ENCODE data around the gene KRT81.
"Not testable (repeated sequence)": the region's sequence is repeated elsewhere in the genome, so short reads cannot be mapped to it uniquely, and the experiment has no call there.

KRT81 gene

DNA sequence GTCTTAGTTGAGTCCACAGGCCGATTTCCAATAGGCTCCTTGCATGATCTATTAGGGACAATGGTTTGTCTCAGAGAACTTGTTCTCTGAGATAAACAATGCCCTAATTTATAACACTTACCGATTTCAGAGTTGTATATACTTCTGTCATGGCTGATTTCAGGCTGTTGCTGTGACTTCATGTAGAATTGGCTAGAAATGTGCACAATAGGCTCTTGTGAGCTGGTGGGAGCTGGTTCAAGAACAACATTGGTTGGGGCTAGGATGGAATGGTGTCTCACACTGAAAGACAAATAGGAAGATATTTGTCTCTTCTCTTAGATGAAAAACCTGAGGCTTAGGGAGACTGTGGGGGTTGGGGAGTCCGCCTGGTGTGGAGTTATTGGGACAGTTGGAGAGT lies 23.6 kb downstream of the KRT81 start:
- no peak for DNase-seq

DNA sequence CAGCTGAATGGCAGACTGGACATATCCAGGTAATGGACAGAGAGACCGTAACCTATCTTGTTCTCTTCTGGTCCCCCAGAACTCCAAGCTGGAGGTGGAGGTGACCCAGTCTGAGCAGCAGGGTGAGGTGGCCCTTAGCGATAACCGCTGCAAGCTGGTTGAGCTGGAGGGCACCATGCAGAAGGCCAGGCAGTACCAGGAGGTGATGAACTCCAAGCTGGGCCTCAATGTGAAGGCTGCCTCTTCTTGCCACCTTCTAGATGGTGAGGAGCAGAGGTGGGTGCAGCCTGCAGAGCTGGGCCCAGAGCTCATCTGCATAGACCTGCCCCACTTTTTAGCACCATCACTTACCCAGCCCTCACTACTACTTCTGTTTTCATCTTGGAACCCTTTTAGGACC lies 24.1 kb downstream of the KRT81 start:
- DNase-seq, result no peak

DNA sequence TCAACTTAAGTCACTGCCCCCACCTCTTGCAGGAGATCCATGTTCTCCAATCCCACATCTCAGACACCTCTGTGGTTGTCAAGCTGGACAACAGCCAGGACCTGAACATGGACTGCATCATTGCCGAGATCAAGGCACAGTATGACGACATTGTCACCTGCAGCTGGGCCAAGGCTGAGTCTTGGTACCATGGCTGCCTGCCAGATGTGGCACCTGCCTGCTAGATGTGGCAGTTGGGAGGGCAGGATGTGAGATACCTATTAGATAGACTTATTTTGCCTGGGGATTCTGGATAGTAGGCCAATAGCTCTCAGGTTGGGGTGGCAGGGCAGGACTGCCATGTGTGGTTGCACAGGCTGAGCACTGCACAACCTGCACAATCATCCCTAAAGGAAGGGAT lies 24.8 kb downstream of the KRT81 start:
- no peak for DNase-seq

DNA sequence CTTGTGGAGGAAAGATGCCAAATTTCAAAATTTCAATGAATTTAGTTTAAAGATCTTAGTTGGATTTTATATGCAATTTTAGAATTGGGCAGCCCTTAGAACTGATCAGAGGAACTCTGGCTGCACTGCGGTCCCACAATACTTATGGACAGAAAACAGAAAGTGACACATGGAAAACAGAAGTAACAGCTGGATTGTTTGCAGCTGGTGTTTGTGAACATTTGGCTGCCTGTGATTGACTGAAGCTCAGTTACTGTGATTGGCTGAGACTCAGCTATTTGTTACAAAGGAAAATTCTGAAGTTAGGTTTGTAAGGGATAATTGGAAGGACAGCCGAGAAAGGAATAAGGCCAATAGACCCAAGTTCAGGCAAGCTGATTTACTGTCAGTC lies 26.9 kb downstream of the KRT81 start:
- DNase-seq, result no peak

DNA sequence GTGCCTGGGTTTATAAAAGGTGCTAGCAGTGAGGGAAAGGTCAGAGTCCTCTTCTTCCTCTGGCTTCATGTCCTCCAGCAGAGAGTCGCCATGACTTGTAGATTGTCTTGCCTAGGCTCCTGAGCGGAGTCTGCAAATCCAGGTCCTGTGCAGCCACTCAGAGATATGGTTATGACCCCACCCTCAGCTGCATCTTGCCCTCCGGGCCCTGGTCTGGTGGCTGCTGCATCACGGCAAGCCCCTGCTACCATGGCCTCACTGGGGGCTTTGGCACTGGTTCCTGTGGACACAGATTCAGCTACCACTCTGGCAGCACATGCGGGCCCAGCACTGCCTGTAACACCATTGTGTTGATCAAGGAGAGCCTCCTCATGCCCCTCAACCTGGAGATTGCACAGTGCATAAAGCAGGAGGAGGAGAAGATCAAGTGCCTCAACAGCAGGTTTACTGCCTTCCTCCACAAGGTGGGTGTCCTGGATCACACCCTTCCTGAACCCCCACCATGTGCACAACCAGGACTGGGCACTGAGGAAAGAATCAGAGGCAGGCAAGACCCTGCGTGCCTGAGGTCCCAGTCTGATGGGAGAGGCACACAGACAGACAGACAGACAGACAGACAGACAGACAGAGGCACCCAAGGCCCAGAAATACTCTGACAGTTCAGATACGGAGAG lies 27.4 kb downstream of the KRT81 start:
- DNase-seq, result no peak

DNA sequence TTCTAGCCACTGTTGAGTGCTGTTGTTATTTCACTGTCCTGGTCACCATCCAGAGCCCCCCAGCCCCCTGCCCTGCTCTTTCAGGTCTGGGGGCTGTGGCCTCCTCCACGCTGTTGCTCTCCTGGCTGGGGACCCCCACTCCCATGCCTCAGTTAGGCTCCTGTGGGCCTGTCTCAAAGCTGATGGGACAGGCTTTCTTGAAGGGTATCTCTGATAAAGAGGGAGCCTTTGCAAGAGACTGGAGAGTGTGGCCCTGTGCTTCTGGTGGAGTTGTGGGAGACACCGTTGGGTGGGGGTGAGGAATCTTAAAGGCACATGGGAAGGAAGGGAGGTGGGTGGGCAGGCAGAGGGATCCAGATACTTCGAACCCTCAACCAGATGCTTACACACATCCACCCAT lies 29.0 kb downstream of the KRT81 start:
- DNase-seq, result no peak

DNA sequence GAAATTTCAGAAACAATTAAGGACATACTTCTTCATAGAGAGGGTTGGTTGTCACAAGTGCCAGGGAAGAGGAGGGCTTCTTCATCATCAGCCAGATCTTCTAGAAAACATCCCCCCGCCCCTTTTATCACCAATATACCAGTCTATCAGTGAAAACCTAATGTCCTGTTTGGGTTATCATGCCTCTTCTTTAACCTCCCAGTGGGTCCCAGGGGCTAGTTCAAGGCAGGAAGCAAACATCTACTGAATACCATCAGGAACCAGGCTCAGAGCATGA lies 30.2 kb downstream of the KRT81 start:
- DNase-seq, result no peak

DNA sequence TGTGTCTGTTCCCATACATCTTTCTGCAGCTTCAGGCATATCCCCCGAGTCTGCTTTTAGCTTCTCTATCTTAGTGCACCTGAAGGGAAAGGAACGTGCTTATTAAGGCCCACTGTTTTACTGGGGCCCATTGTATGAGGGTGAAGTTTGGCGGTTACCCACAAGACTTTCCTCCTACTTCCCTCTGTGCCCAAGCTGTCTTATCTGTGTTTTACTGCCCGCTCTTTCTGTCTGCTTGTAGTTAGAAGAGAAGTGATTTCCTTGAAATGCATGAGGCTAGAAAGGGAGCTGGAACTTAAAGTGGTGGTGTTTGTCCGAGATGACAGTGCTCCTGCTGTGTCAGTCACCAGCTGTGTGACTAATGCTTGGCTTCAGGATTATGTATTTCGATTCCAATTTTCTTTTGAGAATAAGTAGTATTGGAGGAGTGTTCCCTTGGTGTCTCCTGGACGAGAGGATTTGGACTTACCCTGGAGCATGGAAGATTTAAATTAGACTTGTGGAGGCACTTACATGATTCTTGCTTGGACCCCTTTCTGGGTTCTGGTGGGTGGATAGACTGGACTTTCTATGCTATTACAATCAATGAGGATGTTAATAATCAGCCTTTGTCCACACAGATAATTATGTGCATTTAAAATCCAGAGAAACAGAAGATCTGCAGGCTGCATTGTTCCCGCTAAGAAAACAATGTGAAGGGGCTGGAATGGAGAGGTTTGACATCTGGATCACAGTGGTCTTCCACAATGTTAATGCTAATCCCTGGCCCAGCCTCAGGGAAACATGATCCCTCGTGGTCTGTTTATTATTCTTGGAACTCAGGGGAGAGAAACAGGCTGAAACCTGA lies 30.8 kb downstream of the KRT81 start:
- no peak for DNase-seq

DNA sequence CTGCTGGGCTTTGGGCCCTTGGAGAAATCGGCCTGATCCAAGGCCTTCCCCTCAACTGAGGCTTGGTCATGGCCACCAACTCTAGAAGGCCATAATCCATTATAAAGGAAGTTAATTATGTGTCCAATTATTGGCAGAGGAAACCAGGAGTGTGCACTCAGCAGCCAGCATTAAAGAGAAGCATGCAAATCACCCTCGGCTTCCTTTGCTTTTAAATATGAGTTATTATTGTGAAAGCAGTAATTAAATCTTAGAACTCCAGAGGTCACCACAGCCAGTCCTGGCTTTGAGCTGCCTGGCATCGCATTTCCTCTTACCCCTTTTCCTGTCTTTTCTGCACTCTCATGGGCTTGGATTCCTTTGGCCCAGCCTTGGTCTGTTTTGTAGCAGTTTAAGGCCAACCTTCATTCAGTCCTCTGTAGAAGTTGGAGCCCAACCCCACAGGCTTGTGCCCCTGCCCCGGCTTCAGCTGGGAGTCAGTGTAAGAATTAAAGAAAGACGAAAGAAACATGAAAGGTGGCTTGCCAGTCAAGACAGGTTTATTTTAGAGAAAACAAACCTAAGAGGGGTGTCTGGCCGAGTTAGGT lies 31.6 kb downstream of the KRT81 start:
- no peak for DNase-seq

DNA sequence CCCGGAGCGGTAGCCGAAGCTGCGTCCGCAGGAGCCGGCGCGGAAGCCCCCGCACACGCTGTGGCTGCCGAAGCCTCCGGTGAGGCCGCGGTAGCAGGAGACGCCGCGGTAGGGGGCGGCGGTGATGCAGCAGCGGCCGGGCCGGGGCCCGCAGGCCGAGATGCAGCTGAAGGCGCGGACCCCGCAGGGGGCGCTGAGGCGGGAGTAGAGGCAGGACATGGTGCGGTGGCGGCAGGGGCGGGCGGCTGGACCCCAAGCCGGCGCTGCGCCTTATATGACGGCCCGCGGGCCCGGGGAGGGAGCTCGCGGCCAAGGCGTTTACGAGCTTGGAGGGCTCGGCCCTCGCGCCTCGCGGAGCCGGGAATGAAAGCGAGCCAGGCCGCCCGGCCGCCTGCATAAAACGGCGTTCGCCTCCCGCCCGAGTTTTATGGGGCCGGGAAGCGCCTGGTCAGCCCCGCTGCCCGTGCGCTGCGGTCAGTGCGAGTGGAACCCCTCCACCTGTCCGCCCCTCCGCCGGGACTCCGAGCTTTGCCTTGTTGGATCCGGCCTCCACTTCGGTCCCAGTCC lies 32.9 kb downstream of the KRT81 start:
- no peak for DNase-seq

DNA sequence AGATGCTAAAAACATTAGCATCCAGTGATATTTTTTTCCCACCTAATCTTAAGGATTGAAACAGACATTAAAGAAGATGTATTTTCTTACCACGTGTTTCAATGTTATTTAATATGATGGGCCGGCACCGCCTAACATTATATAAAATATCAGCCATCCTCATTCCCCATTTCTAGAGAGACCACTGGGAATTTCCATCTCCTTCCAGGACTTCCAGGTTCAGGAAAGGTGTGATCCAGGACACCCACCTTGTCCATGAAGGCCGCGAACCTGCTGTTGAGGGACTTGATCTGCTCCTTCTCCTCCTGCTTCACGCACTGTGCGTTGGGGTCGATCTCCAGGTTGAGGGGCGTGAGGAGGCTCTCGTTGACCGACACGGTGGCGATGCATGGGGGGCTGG lies 33.4 kb downstream of the KRT81 start:
- not testable (repeated sequence) for DNase-seq

DNA sequence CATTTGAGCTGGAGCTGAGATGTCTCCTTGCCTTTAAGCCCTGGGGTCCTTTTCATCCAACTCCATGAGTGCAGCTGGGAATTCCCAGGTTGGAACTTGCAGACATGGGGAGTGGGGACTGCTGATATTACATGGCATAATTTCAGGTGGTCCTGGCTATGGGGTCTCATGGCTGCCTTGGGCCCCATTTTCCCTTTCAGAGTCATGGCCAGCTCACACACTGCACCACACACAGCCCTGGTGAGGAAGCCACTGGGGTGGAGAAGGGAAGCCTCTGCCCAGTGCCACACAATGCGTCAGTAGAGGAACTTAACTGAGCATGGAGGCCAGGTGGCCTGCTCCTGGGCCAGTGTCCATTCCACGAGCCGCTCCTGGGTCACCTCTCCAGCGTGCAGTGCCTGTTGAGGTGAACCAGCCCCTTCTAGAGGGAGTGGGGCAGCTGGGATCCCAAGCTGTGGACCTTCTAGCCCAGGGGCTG lies 34.2 kb downstream of the KRT81 start:
- DNase-seq, result no peak

DNA sequence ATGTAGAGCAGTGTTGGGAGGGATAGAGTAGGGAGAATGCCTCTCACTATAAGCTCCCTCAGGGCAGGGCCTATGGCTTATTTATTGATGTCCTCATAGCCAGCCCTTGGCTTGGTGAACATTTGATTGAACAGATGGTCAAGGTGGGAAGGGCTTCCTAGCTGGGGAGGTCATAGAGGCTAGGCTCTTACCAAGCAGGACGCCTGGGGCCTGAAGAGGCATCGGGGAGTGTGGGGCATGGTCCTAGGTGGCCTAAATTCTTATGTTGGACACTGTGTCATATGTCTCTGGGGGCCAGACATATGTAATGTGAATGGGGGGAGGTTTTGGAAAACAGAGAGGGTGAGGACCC lies 34.8 kb downstream of the KRT81 start:
- no peak for DNase-seq

DNA sequence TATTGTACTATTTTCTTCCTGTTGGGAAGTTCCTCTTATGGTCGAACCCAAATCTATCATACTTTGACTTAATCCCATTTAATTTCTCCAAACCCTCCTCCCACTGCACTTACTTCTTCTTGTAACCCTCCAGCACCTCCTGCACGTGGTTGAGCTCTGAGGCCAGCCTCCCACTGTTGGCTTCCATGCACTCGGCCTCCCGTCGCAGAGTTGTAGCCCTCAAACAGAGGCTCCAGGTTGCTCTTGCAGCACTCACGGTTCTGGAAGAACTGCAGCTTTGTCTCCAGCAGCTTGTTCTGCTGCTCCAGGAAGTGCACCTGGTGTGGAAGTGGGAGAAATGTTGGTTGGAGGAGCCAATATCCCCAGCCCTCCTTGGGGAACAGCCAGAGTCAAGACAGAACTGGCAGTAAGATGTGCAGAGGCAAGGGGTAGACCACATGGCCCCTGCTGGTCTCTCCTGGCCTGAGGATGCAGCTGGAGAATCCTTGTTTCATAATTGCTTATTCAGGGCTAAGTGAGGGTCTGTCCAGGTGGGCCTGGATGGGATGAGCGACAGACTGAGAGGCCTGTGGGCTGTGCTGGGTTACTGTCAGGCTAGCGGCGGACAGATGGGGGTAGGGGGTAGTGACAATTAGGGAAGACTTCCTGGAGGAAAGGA lies 35.3 kb downstream of the KRT81 start:
- DNase-seq, result no peak

DNA sequence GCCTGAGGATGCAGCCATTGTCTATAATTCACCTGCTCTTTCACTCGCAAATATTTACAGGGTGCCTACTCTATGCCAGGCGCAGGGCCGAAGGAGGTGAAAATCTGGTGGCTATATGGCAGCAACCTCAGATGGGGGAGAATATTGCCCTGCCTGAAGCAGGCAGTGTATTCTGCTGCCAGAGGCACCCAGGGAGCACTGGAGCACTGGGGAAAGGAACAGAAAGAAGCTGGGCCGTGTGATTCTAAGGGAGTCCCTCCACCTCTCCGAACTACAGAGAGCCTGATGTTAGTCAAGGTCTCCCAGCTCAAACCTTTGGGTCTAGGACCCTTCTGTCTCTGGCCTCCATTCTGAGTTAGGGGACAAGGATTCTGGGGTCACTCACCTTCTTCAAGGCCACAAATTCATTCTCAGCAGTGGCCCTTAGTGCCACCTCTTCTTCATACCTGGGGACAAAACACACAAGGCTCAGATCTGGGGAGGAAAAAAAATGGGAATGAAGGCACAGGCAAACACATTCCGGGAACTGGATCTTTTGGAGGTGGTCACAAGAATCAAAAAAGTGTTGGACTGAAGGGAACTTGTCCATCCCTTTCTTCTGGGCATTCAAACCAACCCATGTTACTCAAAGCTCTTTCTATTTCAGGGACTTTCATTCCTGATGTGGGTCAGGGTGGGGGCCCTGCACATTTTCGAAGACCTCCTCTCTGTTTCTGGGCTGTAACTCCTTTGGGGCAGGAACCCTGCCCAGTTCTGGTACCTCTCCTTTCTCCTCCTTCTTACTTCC lies 36.2 kb downstream of the KRT81 start:
- no peak for DNase-seq

DNA sequence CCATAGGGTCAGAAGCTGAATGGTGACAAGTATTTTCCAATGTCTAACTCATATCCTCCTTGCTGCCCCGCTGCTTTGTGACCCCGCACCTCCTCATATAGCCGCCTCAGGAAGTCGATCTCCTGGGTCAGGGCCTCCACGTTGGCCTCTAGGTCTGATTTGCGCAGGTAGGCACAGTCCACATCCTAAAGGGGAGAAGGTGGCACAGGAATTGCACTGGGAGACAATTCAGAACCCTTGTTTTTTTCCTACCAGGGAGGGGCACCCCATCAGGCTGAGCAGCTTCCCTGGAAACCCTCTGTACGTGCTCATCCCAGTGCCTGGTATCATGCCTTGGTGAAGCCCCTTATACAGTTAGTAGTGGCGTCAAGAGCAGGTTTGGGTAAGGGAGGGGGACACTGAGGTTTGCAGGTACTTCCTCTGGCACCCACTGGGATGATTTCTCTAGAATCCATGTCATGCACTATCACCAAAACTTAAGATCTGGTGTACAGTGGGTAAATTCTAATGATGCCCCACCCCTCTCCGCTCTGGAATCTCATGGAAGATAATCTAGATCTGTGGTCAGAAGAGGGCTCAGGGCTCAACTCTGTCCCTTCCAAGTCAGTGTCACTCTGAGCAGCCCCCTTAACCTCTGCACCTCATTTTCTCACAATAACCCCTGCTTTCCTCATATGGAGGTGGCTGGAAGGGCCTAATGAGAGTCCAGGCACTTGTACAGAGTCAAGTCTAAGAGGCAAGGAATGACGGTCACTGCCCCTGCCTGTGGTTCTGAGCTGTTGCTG lies 37.0 kb downstream of the KRT81 start:
- DNase-seq, result no peak

DNA sequence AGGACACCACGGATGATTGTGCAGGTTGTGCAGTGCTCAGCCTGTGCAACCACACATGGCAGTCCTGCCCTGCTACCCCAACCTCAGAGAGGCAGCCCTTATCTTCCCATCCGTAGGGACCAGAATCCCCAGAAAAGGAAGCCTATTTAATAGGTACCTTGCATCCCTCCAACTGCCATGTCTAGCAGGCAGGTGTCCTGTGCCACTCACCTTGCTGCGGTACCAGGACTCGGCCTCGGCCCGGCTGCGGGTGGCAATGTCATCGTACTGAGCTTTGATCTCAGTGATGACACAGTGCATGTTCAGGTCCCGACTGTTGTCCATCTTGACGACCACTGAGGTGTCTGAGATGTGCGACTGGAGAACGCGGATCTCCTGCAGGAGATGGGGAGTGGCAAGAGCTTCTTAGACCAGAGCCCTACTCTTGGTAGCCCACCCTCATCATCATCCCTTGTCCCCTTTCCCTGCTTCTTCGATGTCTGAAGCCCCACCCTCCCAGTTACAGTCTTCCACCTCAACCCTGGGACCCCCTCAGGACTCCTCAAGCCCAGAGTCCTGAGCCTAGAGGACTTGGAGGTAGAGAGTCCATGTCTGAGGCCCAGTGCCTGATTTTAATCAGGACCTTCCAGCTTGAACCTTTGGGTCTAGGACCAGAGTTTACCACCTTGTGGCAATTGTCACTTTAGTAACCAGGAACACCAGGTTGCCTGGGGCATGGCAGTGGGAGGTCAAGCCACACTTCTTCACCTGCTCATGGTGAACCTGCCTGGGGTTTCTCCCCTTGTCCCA lies 37.7 kb downstream of the KRT81 start:
- no peak for DNase-seq

DNA sequence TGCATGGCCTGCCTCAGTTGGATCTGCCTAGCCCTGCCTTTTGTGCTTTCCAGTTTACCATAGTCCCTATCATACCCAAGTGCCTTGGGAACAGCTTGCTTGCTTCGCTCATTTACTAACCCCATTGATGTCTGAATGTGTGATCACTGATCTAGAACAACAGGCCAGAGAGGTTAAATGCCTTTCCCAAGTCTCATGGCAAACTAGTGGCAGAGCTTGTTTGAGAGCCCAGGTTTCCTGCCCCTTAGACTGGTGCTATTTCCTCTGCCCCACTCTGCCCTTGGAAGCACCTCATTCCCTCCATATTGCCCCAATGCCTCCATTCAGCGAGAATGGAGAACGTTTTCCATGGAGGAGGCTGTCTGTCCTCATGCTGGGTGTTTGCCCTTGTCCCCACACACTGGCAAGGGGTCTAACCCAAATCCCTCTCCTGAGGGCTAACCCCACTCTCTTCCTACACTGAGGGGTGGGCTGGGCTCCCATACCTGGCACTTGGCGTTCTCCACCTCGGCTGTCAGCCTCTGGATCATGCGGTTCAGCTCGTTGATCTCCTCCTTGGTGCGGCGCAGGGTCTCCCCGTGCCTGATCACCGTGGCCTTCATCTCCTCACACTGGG lies 38.5 kb downstream of the KRT81 start:
- no peak for DNase-seq

DNA sequence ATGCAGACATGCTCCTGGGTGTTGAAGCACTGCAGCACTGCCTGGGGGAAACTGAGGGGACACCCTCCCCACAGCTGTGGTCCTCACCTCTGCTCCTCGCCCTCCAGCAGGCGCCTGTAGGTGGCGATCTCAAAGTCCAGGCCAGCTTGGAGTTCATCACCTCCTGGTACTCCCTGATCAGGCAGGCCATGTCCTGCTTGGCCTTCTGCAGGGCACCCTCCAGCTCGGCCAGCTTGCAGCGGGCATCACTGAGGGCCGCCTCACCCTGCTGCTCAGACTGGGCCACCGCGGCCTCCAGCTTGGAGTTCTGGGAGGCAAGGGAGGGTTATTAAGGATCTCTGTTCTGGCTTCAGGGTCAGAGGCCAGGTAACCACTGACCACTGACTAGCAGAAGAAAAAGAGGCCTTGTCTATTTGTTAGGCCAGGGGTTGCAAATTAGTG lies 39.1 kb downstream of the KRT81 start:
- DNase-seq, result not testable (repeated sequence)

DNA sequence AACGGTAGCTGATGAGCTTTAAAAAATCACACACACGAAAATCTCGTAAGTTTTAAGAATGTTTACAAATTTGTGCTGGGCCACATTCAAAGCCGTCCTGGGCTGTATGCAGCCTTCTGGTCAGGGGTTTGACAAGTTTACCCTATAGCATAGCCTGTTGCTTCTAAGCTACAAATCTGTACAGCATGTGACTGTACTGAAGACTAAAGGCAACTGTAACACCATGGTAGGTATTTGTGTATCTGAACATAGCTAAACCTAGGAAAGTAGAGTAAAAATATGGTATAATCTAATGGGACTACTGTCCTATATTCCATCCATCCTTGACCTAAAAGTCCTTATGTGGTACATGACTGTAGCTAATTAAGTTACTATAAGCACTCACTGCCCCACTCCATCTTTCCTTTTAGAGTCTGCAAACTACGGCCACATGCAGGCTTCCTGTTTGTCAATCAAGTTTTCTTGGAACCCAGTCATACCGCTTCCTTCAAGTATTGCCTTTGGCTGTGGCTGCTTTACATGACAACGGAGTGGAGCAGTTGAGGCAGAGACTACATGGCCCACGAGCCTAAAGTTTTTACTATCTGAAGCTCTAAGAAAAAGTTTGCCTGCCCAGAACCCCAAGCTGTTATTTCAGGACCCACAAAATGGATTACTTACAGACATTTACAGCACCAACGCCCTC lies 39.8 kb downstream of the KRT81 start:
- no peak for DNase-seq
